PC-3 (cell line): Measurements from ENCODE around the gene DYNC1I1.

Experiments used
- EZH2 ChIP-seq: fragments of 300-600 bp; sonication (generic); IDR thresholded peaks from one replicate; pipeline ENCODE4 v1.6.1; 2017; ENCODE audit warnings: antibody characterized with exemption, mild to moderate bottlenecking, low read length; ENCODE audit not compliant: unreplicated experiment
- EZH2phosphoT487 ChIP-seq: fragments of 300-600 bp; sonication (generic); IDR thresholded peaks from 2 replicates; pipeline ENCODE4 v1.6.1; 2018; ENCODE audit warnings: mild to moderate bottlenecking, antibody characterized with exemption, low read length, borderline replicate concordance
- TF ChIP-seq, protein P1 (sequence below): fragments of 300-600 bp; sonication (generic); conservative IDR thresholded peaks from 2 replicates; pipeline ENCODE4 v1.5.1; 2017; ENCODE audit warnings: antibody characterized with exemption, low read depth, mild to moderate bottlenecking, low read length

DNA sequence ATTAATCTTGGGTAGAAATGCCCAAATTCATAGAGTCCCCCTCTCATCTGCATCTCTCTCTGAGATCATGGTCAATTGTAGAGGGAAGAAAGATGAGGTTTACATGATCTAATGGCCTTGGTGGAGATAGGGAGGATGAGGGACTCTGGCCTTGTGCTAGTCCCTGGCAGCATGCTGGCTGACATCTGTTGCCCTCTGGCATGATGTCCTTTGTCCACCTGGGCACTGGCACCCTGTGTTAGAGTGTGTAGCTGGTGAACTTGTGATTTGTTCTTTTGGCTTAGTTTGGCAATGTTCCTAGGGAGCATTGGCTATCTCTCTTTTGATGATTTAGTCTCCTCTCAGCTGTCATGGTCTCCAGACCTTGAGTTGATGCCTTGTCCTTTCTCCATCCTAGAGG, 103.2 kb downstream of the DYNC1I1 start:
- TF ChIP-seq, protein P1, sequence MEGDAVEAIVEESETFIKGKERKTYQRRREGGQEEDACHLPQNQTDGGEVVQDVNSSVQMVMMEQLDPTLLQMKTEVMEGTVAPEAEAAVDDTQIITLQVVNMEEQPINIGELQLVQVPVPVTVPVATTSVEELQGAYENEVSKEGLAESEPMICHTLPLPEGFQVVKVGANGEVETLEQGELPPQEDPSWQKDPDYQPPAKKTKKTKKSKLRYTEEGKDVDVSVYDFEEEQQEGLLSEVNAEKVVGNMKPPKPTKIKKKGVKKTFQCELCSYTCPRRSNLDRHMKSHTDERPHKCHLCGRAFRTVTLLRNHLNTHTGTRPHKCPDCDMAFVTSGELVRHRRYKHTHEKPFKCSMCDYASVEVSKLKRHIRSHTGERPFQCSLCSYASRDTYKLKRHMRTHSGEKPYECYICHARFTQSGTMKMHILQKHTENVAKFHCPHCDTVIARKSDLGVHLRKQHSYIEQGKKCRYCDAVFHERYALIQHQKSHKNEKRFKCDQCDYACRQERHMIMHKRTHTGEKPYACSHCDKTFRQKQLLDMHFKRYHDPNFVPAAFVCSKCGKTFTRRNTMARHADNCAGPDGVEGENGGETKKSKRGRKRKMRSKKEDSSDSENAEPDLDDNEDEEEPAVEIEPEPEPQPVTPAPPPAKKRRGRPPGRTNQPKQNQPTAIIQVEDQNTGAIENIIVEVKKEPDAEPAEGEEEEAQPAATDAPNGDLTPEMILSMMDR: no peak
- TF ChIP-seq EZH2 (no peak), EZH2phosphoT487 (no peak)
